HG03521 (cell line): ENCODE measurements around the gene ADGRA1.

Experiments used
- ATAC-seq: cut with Tn5 transposase; IDR thresholded peaks from one replicate; pipeline ENCODE4 v1.9.1; 2021; ENCODE audit warnings: mild to moderate bottlenecking, moderate library complexity; ENCODE audit not compliant: unreplicated experiment

ADGRA1 gene

GRCh38 chr10:133055470-133055869 lies 32.3 kb upstream of the ADGRA1 start:
- no peak for ATAC-seq

DNA sequence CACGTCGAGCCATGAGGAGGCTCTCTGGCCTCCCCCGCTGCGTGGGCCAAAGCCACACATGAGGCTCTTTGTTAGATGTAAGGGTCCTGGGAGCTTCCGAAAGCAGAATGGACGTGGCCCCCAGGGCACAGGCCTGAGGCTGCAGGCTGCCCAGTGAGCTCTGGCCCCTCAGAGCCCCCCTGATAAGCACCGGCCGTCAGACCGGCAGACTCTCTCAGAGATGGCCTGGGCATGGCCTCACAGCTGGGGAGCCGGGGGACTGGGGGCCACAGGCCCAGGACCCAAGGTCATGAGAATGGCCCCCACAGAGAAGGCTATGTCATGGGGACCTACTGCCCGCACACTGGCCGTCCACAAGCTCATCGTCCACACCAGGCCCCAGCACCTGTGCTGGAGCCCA lies 31.7 kb upstream of the ADGRA1 start:
- no peak for ATAC-seq

- ATAC-seq: no peak
These were observed 31.0 kb upstream of the ADGRA1 start for GRCh38 chr10:133056651-133057178.

- ATAC-seq: no peak
These were observed 29.2 kb upstream of the ADGRA1 start for GRCh38 chr10:133058331-133059092.

- ATAC-seq: no peak
These were observed 28.6 kb upstream of the ADGRA1 start for GRCh38 chr10:133059093-133059470.

- no peak for ATAC-seq
These were observed 28.2 kb upstream of the ADGRA1 start for GRCh38 chr10:133059571-133059970.

DNA sequence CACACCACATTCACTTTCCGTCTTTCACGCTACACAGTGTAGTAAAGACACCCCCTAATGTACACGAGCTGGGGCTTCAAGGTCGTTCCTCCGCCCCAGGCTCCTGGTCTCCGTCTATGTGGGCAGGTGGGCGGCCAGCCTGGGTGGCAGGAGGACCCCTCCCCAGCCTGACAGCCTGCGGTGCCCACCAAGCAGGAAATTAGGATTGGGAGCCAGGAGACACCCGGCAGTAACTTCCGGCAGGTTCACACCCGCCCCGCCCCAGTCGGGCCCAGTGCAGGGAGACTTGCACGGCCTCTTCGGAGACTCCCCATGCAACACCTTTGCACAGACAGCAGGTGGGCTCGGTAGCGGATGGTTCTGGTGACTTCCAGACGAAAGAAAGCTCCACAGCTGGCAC lies 27.7 kb upstream of the ADGRA1 start:
- ATAC-seq: no peak

GRCh38 chr10:133060466-133060865 lies 27.3 kb upstream of the ADGRA1 start:
- ATAC-seq: no peak

GRCh38 chr10:133060881-133061280 lies 26.8 kb upstream of the ADGRA1 start:
- ATAC-seq: no peak

- no peak for ATAC-seq
These were observed 26.3 kb upstream of the ADGRA1 start for GRCh38 chr10:133061296-133062038.

- ATAC-seq: no peak
These were observed 25.6 kb upstream of the ADGRA1 start for GRCh38 chr10:133062085-133062484.

DNA sequence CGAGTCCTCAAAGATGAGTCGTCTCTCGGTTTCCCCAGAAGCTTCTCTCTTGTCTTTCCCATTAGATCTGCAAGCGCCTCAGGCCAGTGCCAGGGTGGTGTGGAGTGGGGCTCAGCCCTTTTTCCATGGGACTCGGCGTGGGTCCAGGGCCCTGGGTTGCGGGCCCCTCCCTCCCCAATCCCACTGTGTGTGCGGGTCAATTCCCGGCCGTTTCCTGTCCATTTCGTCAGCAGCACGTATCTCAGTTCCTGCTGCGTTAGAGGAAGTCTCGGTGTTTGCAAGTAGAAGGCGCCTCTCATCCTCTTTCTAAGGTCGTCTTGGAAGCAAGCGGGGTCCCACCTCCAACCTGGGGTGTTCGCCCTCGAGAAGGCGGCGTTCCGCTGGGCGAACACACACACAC lies 25.1 kb upstream of the ADGRA1 start:
- ATAC-seq: no peak

GRCh38 chr10:133067149-133068105 lies 20.3 kb upstream of the ADGRA1 start:
- no peak for ATAC-seq

- no peak for ATAC-seq
These were observed 19.4 kb upstream of the ADGRA1 start for GRCh38 chr10:133068111-133069032.

DNA sequence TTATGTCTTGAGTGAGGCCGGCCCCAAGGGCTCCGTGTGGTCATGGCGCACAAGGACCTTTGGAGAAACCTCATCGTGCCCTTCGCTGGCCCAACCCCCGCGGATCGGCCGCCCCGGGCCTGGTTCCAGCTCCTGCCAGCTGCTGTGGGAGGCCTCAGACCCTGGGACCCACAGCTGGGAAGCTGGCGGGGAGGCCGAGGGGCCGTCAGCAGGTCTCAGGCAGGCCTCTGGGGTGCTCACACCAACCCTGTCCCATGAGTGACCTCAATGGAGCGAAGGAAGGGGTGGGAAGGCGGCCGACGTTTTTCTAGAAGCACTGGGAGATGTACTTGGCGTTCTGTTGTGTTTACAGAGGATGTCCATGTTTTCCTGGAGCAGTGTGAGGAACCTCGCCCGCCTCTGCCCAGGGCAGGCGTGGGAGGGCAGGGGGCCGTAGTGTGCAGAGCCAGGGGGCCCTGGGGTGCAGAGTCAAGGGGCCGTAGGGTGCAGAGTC lies 18.6 kb upstream of the ADGRA1 start:
- ATAC-seq: no peak

DNA sequence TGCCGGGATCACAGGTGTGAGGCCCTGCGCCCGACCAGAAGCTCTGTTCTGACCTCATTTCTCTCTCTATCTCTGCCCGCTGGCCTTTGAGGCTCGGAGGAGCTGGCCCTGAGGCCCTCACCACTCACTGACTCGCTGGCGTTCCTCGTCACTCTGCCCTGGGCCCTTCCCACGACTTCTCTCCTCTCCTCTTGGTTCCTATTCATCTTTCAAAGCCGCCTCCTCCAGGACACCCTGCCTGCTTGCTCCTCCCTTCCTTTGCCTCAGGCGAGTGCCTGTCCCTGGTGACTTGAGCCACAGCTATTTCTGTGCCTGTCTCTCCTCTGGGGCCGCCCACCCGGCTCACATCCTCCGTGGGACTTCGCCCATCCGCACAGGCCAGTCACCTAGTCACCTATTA lies 17.3 kb upstream of the ADGRA1 start:
- no peak for ATAC-seq

DNA sequence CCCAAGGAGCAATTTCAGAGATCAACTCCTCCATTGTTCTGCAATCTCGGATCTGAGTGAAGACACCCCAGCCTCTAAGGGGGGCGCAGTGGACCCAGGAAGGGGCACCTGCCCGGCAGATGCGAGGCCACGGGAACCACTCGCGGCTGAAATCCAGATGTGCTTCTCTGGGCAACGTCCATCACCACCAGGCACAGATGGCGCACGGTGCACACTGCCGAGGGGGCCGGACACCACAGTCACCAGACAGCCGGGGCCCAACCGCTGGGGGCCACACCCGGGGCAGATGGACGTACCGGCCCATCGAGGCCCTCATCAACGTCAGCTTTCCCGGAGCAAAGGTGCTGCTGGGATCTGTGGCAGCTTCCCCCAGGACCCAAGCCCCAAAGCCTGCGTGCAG lies 16.9 kb upstream of the ADGRA1 start:
- no peak for ATAC-seq

DNA sequence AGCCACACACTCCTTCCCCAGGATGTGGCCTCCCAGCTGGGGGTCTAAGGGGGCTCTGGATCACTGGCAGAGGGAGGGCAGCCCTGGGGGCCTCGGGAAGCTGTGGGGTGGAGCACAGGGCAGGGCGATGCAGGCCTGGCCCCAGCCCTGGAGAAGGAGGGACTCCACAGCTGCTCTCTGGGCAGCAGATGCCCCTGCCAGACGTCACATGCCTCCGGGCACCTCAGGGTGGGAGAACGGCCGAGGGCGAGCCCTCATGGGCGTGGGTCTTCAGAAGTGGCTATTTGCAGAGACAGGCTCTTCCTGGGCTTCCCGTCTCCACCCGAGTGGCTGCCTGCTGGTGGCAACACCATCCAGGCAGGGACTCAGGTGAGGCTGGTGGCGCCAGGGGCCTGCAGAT lies 16.0 kb upstream of the ADGRA1 start:
- ATAC-seq: no peak

- ATAC-seq: no peak
These were observed 15.5 kb upstream of the ADGRA1 start for GRCh38 chr10:133072196-133072595.
